Measurements from ENCODE around the gene ISCA2. TPM values are rescaled to one million over a fixed set of nuclear protein-coding genes. Genes with fewer than 3 reads are reported as not detected.

The ISCA2 gene
- total RNA-seq, 1 donor from 2014 or later, result 35.3 TPM

DNA sequence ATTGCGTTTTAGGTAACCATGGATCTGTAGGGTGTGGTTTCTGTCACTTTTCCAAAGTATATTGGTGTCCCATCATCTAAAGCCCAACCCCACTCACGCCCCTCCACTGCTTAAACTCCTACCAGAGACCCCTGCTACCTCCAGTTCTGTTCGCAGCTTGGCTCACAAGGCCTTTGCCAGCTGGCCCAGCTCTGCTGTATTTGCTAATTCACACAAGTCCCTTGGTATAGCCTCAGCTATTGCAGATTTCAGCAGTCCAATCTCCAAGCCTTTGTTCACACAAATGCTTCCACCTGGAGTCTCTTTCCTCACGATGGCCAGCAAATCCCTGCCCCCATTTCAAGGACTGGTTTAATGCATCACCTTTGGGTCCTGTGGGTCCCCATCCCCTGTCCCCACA is 24.2 kb downstream of the ISCA2 start:
- Mint-ChIP-seq H3K27ac (no peak overlapping the region), H3K27me3 (peaks cover 6% of the 10 kb centered on the region), H3K9me3 (no peaks in the 10 kb centered on the region), H3K36me3 (ENCODE audit: low read depth) (no peaks in the 10 kb centered on the region), H3K4me3 (no peak overlapping the region), H3K4me1 (peaks cover 9% of the 10 kb centered on the region)
- no peak for DNase-seq
- TF ChIP-seq, protein P1, sequence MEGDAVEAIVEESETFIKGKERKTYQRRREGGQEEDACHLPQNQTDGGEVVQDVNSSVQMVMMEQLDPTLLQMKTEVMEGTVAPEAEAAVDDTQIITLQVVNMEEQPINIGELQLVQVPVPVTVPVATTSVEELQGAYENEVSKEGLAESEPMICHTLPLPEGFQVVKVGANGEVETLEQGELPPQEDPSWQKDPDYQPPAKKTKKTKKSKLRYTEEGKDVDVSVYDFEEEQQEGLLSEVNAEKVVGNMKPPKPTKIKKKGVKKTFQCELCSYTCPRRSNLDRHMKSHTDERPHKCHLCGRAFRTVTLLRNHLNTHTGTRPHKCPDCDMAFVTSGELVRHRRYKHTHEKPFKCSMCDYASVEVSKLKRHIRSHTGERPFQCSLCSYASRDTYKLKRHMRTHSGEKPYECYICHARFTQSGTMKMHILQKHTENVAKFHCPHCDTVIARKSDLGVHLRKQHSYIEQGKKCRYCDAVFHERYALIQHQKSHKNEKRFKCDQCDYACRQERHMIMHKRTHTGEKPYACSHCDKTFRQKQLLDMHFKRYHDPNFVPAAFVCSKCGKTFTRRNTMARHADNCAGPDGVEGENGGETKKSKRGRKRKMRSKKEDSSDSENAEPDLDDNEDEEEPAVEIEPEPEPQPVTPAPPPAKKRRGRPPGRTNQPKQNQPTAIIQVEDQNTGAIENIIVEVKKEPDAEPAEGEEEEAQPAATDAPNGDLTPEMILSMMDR (IDR thresholded peaks at IDR 0.05), result no peak
- ATAC-seq (ENCODE audit: low read depth), result no peak
- ChIA-PET CTCF (no interaction called here), POLR2A (no interaction called here)
- intact Hi-C loops (cut with micrococcal nuclease), result no loop called here

DNA sequence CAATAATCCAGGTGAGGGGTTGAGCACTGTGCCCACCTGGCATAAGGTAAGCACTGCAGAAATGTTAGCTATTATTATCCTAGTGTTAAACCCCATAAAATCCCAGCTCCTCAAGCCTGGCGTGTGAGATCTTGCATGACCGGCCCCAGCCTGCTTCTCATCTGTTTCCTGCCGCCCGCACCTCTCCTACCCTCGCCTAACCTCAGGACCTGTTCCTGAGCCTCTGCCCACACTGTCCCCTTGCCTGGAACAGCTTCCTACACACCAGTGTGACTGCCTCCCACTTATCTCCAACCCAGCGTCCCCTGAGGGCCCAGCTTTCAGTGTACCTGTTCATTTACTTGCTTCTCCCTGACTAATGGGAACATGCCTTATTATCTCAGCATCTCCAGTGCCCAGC is 24.7 kb downstream of the ISCA2 start:
- ChIA-PET CTCF (no interaction called here), POLR2A (no interaction called here)
- TF ChIP-seq, protein P1 (IDR thresholded peaks at IDR 0.05), result no peak
- DNase-seq (no peak), ATAC-seq (ENCODE audit: low read depth) (no peak)
- H3K27ac Mint-ChIP-seq, result no peak overlapping the region
- H3K27me3 Mint-ChIP-seq, result peaks cover 5% of the 10 kb centered on the region
- no peaks in the 10 kb centered on the region for H3K36me3 Mint-ChIP-seq (ENCODE audit: low read depth)
- intact Hi-C loops (cut with micrococcal nuclease), result no loop called here
- no peaks in the 10 kb centered on the region for H3K9me3 Mint-ChIP-seq
- no peak overlapping the region for H3K4me3 Mint-ChIP-seq
- H3K4me1 Mint-ChIP-seq, result peaks cover 9% of the 10 kb centered on the region

DNA sequence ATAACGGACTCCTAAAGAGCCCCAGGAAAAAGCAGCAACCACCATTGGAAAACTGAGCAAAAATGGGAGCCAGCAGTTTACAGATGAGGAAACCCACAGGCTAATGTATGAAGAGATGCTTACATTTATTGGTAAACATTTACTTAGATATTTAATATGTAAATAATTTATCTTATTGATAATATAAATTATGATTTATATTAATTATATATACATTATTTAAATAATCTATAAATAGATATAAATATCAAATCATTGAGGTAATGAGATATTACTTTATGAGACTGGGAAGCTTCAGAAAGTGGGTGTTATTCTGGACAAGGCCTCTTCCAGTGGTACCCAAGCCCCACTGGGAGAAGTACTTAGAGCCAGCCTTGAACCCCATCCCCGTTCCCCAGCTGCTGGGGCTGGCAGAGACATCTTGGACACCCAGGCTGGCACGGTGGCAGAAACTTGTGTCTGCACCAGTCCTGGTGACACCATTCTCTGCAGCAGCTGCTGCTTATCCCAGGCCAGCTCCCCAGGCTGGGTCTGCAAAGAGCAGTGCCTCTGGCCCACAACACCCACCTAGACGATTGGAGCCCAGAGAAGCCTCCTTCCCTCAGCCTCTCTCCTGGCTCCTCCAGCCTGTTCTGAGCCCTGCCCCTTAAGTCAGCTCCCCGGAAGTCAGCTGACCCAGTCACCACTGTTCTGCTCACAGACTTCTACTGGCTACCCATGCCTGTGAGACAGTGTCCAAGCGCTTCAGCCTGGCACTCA is 25.9 kb downstream of the ISCA2 start:
- Mint-ChIP-seq H3K4me1 (peaks cover 5% of the 10 kb centered on the region), H3K27me3 (peaks cover 6% of the 10 kb centered on the region), H3K9me3 (no peaks in the 10 kb centered on the region), H3K4me3 (no peak overlapping the region), H3K27ac (no peak overlapping the region), H3K36me3 (ENCODE audit: low read depth) (no peaks in the 10 kb centered on the region)
- DNase-seq (no peak), ATAC-seq (ENCODE audit: low read depth) (no peak)
- intact Hi-C loops (cut with micrococcal nuclease), result no loop called here
- TF ChIP-seq, protein P1 (IDR thresholded peaks at IDR 0.05), result no peak
- ChIA-PET CTCF (no interaction called here), POLR2A (no interaction called here)

DNA sequence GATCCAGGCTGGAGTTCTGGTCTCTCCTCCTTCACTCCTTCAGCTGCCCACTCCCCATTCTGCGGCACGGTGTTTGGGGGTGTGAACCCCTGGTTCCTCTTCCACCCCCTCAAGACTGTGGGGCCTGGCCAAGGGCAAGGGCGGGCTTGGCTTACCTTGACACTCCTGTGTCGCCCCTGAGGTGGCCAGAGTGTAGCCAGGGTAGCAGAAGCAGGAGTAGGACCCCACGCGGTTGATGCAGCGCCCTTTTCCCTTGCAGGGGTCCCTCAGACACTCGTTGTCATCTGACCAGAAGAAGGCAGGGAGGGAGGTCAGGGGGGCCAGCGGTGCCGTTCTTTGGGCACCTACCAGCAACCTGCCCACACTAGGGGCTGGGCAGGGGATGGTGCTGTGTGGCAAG is 28.2 kb downstream of the ISCA2 start:
- no peak for DNase-seq
- ATAC-seq (ENCODE audit: low read depth), result no peak
- POLR2A ChIA-PET, result no interaction called here
- Mint-ChIP-seq H3K27me3 (peaks cover 10% of the 10 kb centered on the region), H3K36me3 (ENCODE audit: low read depth) (no peaks in the 10 kb centered on the region), H3K4me1 (peaks cover 14% of the 10 kb centered on the region), H3K27ac (no peak overlapping the region), H3K4me3 (no peak overlapping the region), H3K9me3 (no peaks in the 10 kb centered on the region)
- CTCF ChIA-PET, result no interaction called here
- TF ChIP-seq, protein P1 (IDR thresholded peaks at IDR 0.05), result no peak
- intact Hi-C loops (cut with micrococcal nuclease), result no loop called here

DNA sequence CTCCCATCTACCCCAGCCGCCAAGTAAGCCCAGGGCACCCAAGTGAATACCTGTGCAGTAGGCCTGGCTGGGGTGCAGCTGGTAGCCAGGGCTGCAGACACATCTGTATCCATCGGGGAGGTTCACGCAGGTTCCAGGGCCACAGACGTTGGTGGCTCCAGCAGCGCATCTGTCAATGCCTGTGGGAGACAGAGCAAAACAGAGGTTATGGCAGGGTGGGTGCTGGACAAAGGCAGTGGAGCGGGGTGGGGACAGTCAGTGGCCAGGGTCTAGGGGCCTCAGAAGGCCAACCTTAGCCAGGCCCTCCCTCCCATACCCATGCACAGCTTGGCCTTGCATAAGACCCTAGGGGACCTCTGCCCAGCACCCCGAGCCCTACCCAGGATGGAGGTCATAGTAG is 29.2 kb downstream of the ISCA2 start:
- intact Hi-C loops (cut with micrococcal nuclease), result no loop called here
- Mint-ChIP-seq H3K27me3 (peaks cover 10% of the 10 kb centered on the region), H3K9me3 (no peaks in the 10 kb centered on the region), H3K36me3 (ENCODE audit: low read depth) (no peaks in the 10 kb centered on the region), H3K4me1 (peaks cover 14% of the 10 kb centered on the region), H3K4me3 (no peak overlapping the region), H3K27ac (no peak overlapping the region)
- DNase-seq (no peak), ATAC-seq (ENCODE audit: low read depth) (no peak)
- ChIA-PET CTCF (no interaction called here), POLR2A (no interaction called here)
- TF ChIP-seq, protein P1 (IDR thresholded peaks at IDR 0.05), result no peak
